BE2C (cell line): Measurements from ENCODE around the gene SH3TC1.

Experiments
- DNase-seq: peaks from one replicate; pipeline ENCODE4 v3.0.0-alpha.2; 2020
- H3K27me3 ChIP-seq: fragments of 250-450 bp; sonication (Bioruptor Pico); 2 replicates; pipeline ENCODE4 v1.5.1; 2020; ENCODE audit warnings: mild to moderate bottlenecking
- H3K36me3 ChIP-seq: fragments of 250-450 bp; sonication (Bioruptor Pico); 2 replicates; pipeline ENCODE4 v1.5.1; 2020; ENCODE audit warnings: mild to moderate bottlenecking
- H3K4me1 ChIP-seq: fragments of 250-450 bp; sonication (Bioruptor Pico); 2 replicates; pipeline ENCODE4 v1.5.1; 2020
- H3K4me3 ChIP-seq: 2 replicates; pipeline ENCODE4 v1.5.1; 2011; ENCODE audit warnings: low read depth, low read length
- H3K9me3 ChIP-seq: fragments of 250-450 bp; sonication (Bioruptor Pico); 2 replicates; pipeline ENCODE4 v1.5.1; 2020
- CTCF ChIP-seq: IDR thresholded peaks from 2 replicates; pipeline ENCODE4 v1.5.1; 2012; ENCODE audit warnings: mild to moderate bottlenecking, low read depth, low read length

The SH3TC1 gene

GRCh38 chr4:8252301-8253173 is 53.4 kb downstream of the SH3TC1 start:
- no peak for TF ChIP-seq CTCF
- no peak for DNase-seq
- no peaks in the 10 kb centered on the region for H3K9me3 ChIP-seq

GRCh38 chr4:8254076-8254475 is 55.0 kb downstream of the SH3TC1 start:
- Histone ChIP-seq H3K36me3 (no peaks in the 10 kb centered on the region), H3K4me3 (no peak overlapping the region), H3K27me3 (no peaks in the 10 kb centered on the region), H3K9me3 (no peaks in the 10 kb centered on the region), H3K4me1 (no peaks in the 10 kb centered on the region)
- no peak for TF ChIP-seq CTCF
- no peak for DNase-seq

More at GRCh38 chr4:8252301-8253173, 53.4 kb downstream of the SH3TC1 start:
- H3K4me3 ChIP-seq, result no peak overlapping the region
- peaks cover 2% of the 10 kb centered on the region for H3K4me1 ChIP-seq
- H3K36me3 ChIP-seq, result no peaks in the 10 kb centered on the region
- no peaks in the 10 kb centered on the region for H3K27me3 ChIP-seq

GRCh38 chr4:8255698-8256441 is 56.8 kb downstream of the SH3TC1 start:
- Histone ChIP-seq H3K36me3 (no peaks in the 10 kb centered on the region), H3K9me3 (no peaks in the 10 kb centered on the region), H3K27me3 (no peaks in the 10 kb centered on the region), H3K4me1 (no peaks in the 10 kb centered on the region; the same call in 1 of the 2 replicates), H3K4me3 (no peak overlapping the region)
- DNase-seq, result no peak
- no peak for TF ChIP-seq CTCF

- Histone ChIP-seq H3K4me3 (no peak overlapping the region), H3K4me1 (no peaks in the 10 kb centered on the region; the same call in 1 of the 2 replicates), H3K36me3 (no peaks in the 10 kb centered on the region), H3K9me3 (no peaks in the 10 kb centered on the region), H3K27me3 (no peaks in the 10 kb centered on the region)
- DNase-seq, result no peak
- TF ChIP-seq CTCF, result no peak
These were observed 58.8 kb downstream of the SH3TC1 start for GRCh38 chr4:8257854-8258253.

- Histone ChIP-seq H3K27me3 (no peaks in the 10 kb centered on the region), H3K4me1 (no peaks in the 10 kb centered on the region; the same call in 1 of the 2 replicates), H3K9me3 (no peaks in the 10 kb centered on the region), H3K4me3 (no peak overlapping the region), H3K36me3 (no peaks in the 10 kb centered on the region)
- TF ChIP-seq CTCF, result no peak
- no peak for DNase-seq
These were observed 59.6 kb downstream of the SH3TC1 start for GRCh38 chr4:8258552-8259212.
